Ammon's horn (tissue), 1 donor: ENCODE measurements around the gene TUBB1.
"Not testable (repeated sequence)": the region's sequence is repeated elsewhere in the genome, so short reads cannot be mapped to it uniquely, and the experiment has no call there.

ENCODE experiments used
- DNase-seq: peaks from one replicate; pipeline ENCODE4 v3.0.0-alpha.2; 2016; ENCODE audit warnings: low spot score

The TUBB1 gene

GRCh38 chr20:59019217-59019616 lies at the start of gene TUBB1:
Gene TUBB1, plus strand, starts transcription at chr20:59019429. Its CDS starts 94 bp downstream, at chr20:59019523.
- DNase-seq = no peak

- DNase-seq = no peak
Measured at GRCh38 chr20:58969439-58969838, 49.8 kb upstream of the TUBB1 start.

- DNase-seq = no peak
Measured at GRCh38 chr20:58970146-58970545, 49.1 kb upstream of the TUBB1 start.

GRCh38 chr20:58971429-58971828 lies 47.8 kb upstream of the TUBB1 start:
- no peak for DNase-seq

DNA sequence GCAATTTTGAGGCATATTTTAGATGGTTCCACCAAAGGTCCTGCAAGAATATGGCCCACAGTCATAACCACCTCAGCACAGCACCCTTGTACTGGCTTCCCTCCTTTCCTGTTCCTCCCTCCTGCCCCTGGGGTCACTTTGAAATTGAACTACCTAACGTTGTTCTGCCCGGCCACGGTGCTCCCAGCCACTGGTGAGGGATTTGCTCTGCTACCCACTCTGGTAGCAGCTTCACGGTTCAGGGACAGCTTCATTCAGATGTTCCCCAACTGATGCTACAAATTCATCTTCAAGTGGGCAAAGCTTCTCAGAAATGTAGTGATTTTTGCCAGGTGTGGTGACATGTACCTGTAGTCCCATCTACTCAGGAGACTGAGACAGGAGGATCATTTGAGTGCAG lies 46.0 kb upstream of the TUBB1 start:
- DNase-seq = no peak

DNA sequence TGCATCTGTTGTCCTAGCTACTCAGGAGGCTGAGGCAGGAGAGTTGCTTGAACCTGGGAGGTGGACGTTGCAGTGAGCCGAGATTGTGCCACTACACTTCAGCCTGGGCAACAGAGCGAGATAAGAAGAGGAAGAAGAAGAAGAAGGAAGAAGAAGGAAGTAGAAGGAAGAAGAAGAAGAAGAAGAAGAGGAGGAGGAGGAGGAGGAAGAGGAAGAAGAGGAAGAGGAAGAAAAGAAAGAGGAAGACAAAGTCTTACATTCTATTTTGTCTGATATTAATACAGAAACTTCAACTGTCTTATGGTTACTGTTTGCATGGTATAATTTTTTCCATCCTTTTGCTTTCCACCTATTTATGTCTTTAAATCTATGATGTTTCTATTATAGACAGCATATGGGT lies 45.4 kb upstream of the TUBB1 start:
- no peak for DNase-seq

DNA sequence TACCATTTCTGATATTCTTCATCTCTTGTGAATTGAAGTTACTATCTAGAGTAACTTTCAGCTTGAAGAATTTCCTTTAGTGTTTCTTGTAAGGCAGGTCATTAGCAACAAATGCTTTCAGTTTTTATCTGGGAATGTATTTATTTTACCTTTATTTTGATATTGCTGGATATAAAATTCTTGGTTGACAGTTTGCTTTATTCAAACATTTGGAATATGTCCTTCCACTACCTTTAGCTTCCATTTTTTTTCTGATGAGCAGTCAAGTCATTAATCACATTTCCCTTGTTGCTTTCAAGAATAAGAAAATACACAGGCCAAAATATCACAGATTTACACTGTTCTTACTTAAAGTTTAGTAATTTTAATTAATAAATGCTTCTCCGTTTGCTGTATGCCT lies 43.9 kb upstream of the TUBB1 start:
- DNase-seq = no peak

- DNase-seq = no peak
Measured at GRCh38 chr20:58976061-58976730, 43.0 kb upstream of the TUBB1 start.

DNA sequence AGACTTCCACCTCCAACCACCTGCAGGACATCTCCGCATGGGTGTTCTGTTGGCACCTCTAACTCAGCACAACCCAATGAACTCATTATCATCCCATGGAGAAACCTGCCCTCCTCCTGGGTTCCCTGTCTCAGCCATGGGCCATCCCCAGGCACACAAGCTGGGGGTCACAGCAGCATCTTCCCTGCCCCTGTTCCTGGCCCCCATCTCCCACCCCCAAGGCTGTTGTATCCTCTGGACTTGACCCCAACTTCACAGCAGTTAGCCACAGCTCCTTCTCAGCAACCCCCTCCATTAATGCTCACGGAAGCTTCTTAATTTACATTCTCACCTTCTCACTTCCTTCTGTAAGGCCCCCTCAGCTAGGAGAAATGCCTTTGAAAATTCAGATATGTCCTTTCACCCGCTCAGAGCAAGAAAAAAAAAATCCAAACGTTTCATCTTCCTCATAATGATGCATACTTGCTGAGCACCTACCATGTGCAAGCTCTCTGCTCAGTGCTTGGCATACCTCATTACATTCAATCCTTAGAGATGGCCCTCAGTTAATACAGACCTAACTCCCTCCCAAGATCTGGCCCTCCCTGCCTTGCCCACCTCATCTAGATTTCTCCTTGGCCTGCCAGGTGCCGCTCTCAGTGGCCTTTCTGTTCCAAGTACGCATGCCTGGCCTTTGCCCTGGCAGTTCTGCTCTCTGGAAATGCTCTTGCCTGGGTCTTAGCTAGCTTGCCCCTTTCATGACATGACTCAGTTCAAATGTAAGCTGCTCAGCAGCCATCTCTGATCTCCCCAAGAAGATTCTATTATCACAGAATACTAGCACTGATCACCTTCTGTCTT lies 40.7 kb upstream of the TUBB1 start:
- no peak for DNase-seq

- DNase-seq = peak; percentile 86
Measured at GRCh38 chr20:58980711-58981627, 38.3 kb upstream of the TUBB1 start, which contains the start of gene NELFCD. Gene NELFCD, plus strand, starts transcription at chr20:58981256. Its CDS starts 54 bp downstream, at chr20:58981310.

DNA sequence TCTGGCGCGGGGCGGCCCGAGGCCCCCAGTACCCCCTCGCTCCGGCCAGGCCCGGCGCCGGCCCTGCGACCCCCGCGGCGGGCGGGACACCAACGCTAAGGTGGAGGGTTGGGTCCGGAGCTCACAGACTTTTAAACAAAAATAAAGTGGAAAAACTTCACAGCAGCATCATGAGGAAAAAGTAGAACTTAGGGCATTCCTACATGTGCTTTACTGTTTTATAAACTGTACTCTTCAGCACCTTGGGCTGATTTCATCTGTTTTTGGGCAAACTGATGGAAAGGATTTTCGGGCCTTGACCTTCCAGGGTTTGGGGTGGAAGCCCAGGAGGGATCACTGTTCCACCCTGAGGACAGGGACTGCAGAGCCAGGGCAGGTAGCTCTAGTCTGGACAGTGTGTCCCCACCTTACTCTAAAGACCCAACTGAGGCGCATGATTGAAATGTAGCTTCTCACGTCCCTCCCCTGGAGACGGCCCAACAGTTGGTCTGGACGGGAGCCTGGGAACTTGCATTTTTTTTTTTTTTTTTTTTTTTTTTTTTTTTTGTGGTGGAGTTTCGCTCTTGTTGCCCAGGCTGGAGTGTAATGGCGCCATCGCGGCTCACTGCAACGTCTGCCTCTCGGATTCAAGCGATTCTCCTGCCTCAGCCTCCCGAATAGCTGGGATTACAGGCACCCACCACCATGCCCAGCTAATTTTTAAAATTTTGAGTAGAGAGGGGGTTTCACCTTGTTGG lies 37.4 kb upstream of the TUBB1 start:
- DNase-seq = no peak

DNA sequence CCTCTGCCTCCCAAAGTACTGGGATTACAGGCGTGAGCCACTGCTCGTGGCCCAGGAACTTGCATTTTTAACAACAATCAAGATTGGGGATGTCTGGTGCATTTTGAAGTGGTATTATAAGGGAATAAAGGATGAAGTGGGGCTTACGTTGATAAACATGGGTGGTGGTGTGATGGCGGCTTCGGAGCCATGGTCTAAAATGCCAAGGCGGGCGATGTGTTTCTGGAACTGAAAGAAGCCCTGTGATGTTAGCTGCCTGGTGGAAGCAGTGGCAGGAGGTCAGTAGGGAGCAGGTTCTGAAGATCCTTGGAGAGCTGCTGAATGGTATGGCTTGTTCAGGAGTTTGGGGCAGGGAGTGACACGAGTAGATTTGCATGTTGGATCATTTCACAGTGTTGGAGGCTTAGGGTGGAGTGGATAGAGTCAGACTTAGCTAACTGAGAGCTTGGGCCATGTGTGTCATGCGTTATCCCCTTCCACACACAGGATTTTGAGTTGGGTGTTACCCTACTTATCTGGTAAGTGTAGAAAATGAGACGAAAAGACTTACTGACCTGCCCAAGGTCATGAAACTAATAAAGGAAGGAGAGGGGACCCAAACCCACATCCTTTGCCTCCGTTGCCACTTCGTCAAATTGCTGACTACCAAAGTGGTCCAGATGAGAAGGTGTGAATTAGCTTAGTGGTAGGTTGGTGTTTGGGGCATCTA lies 36.7 kb upstream of the TUBB1 start:
- DNase-seq = no peak

DNA sequence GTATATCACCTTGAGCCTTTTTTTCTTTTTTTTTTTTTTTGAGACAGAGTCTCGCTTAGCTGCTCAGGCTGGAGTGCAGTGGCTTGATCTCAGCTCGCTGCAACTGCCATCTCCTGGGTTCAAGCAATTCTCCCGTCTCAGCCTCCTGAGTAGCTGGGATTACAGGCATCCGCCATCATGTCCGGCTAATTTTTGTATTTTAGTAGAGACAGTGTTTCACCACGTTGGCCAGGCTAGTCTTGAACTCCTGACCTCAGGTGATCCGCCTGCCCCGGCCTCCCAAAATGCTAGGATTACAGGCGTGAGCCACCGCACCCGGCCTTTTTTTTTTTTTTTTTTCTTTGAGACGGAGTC lies 36.1 kb upstream of the TUBB1 start:
- DNase-seq = not testable (repeated sequence)

DNA sequence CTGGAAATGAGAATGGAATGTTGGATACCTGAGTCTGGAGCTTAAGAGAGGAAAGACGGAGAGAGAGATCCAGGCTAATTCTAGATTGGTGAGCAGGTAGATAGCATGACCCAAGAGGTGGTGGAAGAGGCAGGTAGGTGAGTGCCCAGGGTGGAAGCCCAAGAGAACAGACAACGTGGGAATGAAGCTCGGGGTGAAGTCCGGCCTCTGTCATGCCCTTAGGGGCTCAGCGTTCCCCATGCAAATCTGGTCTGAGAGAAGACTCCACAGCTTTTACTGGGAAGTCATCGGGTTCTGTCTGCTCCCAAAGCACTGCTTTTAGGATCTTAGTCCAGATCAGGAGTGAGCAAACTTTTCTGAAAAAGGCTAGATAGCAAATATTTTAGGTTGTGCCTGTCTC lies 34.5 kb upstream of the TUBB1 start:
- DNase-seq = no peak

- DNase-seq = no peak
Measured at GRCh38 chr20:58985656-58986055, 33.6 kb upstream of the TUBB1 start.

DNA sequence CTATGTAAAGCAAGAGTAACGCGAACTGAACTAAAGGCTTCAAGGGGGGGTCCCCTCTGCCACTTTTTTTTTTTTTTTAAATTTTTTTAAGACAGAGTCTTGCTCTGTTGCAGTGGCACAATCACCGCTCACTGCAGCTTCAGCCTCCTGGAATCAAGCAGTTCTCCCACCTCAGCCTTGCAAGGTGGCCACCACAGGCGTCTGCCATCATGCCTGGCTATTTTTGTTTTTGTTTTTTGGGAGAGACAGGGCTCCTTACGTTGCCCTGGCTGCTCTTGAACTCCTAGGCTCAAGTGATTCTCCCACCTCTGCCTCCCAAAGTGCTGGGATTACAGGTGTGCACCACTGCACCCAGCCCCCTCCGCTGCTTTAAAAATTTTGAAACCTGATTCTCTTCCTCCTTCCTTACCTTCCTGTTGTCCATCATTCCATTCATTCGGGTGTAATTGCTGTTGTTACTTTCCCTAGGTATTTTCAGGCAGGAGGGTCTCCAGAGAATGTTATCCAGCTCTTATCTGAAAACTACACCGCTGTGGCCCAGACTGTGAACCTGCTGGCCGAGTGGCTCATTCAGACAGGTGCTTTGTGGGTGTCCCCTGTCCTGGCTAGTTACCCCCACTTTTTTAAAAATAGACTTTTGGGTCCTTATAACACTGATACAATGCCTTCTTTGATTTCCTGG lies 32.8 kb upstream of the TUBB1 start:
- DNase-seq = no peak

- no peak for DNase-seq
Measured at GRCh38 chr20:58986968-58987517, 32.2 kb upstream of the TUBB1 start.

- DNase-seq = no peak
Measured at GRCh38 chr20:58987790-58988564, 31.3 kb upstream of the TUBB1 start.

- no peak for DNase-seq
Measured at GRCh38 chr20:58988565-58988882, 30.7 kb upstream of the TUBB1 start.

GRCh38 chr20:58989196-58989595 lies 30.0 kb upstream of the TUBB1 start:
- DNase-seq = no peak
